HG03060 (cell line): ENCODE measurements around the gene DLGAP3.

ENCODE experiments used
- ATAC-seq: cut with Tn5 transposase; IDR thresholded peaks from one replicate; pipeline ENCODE4 v1.9.1; 2021; ENCODE audit warnings: low read depth, moderate number of reproducible peaks; ENCODE audit not compliant: unreplicated experiment

The DLGAP3 gene

DNA sequence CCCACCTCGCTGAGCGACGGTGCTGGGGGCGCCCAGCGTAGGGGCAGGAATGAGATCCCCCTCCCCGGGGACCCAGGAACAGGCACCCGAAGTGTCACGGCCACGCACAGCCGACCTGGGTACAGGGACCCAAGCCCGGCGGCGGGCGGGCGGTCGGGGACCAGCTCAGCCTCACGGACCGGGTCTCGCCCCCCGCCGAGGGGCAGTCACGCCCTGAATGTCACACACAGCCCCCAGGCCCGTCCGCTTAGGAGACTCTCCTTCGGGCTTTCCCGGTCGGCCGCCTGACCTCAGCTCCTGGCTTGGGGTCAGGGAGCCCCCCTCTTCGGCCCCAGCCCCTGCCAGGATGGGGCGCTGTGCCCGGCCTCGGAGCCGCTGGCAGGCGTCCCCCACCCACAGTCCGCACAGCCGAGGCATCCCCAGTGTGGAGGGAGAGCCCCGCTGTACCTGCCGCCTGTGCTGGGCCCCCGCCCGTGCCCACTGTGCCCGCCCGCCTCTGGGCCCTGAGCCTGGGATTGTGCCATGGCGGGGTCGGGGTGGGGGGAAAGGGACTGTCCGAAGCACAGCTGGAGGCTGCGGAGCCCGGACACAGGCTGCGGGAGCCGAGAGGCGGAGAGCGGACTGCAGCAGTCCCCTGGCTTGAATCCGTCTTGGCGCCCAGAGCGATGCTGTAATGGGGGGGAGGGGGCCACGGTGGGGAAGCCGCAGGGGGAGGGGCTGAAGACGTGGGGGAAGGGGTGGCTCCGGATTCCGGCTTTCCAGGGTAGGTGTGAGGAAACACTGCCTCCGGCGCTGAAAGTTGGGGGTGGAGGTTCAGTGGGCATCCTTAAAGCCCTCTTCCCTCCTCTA is 627 bp upstream of the DLGAP3 start:
- ATAC-seq: no peak

DNA sequence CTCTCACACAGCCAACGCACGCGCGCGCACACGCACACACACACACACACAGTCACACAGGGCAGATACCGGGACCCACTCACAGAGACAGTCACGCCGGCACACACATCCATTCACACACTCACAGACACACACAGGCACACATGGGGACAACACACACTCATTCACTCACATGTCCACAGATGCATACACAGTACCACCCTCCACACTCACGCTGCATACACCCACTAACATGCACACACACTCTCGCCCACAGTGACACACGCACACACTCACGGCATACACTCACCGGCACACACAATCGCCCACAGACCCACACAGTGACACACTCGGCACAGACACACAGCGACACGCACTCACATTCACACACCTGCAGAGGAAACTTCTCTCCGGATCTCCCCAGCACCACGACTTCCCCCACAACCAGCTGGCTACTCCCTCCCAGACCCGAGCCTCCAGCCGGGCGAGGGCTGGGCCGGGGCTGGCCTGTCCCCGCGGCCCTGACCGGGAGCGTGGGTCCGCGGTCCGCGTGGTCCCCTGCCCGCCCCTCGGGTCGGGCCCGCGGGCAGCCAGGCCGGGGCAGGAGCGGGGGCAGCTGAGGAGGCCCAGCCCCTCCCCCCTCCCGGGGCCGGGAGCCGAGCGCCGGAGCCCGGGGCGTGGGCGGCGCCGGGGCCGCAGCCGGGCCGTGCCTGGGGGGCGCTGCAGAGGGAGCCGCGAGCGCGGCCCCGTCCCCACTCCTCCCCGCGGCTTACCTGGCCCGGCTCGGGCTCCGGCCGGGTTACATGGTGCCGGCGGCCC is 552 bp downstream of the DLGAP3 start:
- ATAC-seq: no peak

- no peak for ATAC-seq
Observed at GRCh38 chr1:34928066-34928696, 1.3 kb downstream of the DLGAP3 start.

DNA sequence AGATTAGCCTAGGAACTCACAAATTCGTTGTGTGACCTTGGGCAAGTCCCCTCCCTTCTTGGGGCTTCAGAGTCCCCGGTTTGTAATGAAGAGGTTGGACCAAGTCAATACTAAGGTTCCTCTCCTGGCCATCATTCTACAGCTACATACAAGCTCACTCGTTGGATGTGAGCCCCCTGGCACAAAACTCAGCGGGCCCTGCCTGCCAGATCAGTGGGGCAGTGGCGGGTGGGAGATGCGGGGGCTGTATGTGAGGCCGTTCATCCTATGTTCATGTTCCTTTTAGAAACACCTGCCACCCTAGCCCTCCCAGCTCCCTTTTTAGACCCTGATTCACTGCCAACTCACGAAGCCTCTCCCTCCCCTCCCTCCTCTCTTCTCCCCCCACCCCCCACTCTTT is 2.1 kb downstream of the DLGAP3 start:
- no peak for ATAC-seq

- no peak for ATAC-seq
Observed at GRCh38 chr1:34926894-34927293, 2.6 kb downstream of the DLGAP3 start.

DNA sequence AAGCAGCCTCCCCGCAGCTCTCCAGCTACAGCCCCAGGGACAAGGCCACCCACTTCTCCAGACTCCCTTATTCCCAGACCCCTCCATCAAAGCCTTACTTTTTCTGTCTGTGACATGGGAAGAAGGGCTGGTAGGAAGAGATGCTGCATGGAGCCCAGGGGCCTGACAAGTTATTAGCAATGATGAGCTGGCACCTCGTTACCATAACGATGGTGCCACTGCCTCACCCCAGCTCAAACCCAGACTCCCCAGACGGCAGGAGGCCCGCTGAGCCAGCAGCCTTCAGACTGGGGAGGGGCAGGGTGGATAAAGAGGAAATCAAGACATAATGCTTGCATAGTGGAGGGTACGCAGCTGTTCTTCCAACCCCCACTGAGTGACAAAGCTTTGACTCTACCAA is 3.3 kb downstream of the DLGAP3 start:
- ATAC-seq: no peak

DNA sequence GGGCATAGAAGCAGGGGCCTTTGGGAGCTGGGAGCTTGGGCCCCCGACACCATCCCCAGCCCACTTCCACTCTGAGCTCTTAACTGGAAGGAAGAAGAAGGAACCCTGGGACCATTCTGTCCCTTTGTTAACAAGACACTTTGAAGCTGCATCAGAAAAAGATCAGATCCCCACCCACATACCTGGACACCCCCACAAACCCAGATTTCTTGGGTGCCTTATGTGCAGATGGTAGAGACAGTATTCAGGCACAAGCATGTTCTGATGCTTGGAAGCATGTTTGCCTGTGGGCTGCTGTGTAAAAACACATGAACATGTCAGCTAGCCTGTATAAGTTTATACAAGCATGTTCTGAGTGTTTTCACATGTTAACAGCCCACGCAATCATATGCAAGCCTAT is 3.7 kb downstream of the DLGAP3 start:
- no peak for ATAC-seq

DNA sequence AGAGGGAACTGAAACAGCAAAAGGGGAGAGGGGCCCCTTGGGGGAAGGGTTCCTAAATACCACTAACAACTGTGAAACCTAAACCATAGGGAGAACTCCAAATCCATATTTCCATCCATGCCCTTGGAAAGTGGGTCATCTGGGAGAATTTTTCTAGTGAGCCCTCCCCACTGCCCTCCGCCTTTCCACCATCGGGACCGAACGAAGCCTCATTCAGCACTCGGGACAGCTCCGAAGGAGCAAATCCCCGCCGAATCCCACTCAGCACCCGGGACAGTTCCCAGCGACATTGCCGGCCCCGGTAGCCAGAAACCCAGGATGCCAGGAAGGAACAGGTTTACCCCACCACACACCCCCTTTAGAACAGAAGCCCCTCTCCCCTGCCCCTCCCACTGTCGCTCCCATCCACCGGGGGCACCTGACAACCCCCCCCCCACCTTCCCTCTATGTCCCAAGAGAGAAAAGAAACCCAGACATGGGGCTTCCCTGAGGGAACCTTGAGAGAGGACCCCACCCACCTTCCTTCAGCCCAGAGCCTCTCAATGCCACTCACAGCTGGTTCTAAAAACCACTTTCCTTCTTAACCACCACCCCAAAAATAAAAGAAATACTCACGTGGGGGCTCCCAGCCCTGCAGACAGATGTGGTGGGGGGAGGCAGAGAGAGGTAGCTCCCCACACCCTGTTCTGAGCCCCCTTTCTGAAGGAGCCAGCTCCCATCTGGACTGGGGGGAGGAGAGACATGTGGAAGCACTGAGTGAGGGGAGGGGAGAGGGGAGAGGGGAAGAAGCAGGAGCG is 4.5 kb downstream of the DLGAP3 start:
- ATAC-seq: no peak

GRCh38 chr1:34923490-34923889 is 6.0 kb downstream of the DLGAP3 start:
- no peak for ATAC-seq

GRCh38 chr1:34918977-34919561 is 10.4 kb downstream of the DLGAP3 start:
- ATAC-seq: no peak

- no peak for ATAC-seq
Observed at GRCh38 chr1:34918386-34918976, 11.0 kb downstream of the DLGAP3 start.

GRCh38 chr1:34917017-34917416 is 12.4 kb downstream of the DLGAP3 start:
- no peak for ATAC-seq

GRCh38 chr1:34916104-34916503 is 13.3 kb downstream of the DLGAP3 start:
- no peak for ATAC-seq

- ATAC-seq: no peak
Observed at GRCh38 chr1:34915521-34915920, 13.9 kb downstream of the DLGAP3 start.

GRCh38 chr1:34914958-34915357 is 14.5 kb downstream of the DLGAP3 start:
- no peak for ATAC-seq

DNA sequence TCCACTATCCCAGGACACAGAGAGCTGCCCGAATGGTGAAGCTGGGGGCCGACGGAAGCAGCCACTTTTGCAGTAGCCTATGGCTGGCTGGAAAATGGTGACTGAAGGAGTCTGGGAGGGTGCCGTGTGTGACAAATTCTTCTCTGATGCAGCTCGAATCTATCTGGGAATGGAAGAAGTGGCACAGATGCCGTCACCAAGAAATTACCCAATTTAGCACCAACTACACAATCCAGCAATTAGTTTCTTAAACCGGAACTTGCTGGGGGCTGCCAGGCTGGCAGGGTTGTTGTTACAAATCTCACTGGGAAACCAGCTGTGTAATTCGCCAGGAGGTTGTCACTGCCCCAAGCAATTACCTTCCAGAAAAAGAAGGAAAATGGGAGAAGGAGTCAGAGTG is 18.0 kb downstream of the DLGAP3 start:
- no peak for ATAC-seq

- ATAC-seq: no peak
Observed at GRCh38 chr1:34910425-34910824, 19.0 kb downstream of the DLGAP3 start.

DNA sequence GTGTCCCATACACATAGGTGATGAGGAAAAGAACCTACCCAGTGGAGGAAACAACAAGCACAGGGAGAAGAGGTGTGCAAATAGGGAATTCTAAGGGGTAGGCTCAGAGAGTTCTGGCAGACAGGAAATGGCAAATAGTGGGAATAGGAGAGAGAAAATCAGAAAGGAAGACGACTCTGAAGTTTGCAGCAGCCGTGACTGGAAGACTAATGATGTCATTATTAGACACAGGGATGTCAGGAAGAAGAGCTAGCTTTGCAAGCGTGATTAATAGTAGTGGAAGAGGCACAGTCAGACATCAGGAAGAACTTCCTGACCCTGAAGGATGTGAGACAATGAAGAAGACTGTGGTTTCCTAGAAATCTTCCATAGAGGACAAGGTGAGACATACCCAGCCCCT is 21.1 kb downstream of the DLGAP3 start:
- no peak for ATAC-seq

DNA sequence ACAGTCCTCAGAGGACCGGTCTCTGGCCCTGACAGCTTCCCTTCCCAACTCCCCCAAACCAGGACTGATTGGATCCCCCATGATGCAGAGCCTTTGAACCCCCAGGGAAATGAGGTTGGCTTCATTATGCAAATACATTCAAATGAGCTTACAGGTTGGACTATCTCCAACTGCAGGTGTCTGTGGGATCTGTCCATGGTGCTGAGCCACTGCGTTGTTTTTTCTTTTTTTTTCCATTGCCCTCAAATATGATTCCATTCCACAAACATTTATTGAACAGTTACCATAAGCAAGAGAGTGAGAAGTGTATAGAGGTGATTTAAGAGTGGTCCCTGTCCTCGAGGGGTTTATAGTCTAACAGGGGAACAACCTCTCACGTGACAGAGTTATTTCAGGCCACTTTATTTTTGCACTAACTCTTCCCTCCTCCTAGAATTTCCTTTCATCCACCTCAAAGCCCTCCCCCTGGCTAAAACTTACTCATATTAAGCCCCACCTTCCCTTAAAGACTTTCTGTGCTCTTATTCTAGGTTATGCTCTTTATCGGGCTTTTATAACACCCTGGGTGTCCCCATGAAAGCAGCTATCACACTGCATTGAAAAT is 21.9 kb downstream of the DLGAP3 start:
- no peak for ATAC-seq
